Jurkat, Clone E6-1 (cell line): ENCODE data around the gene CARD10.
"Not testable (repeated sequence)": the region's sequence is repeated elsewhere in the genome, so short reads cannot be mapped to it uniquely, and the experiment has no call there.

ENCODE experiments used
- DNase-seq: peaks from one replicate; pipeline ENCODE4 v3.0.0-alpha.2; 2011; ENCODE audit warnings: low read depth, low spot score
- H3K4me3 ChIP-seq: 2 replicates; pipeline ENCODE4 v1.5.1; 2011; ENCODE audit warnings: mild to moderate bottlenecking, low read length, control low read depth, moderate library complexity

Gene CARD10

DNA sequence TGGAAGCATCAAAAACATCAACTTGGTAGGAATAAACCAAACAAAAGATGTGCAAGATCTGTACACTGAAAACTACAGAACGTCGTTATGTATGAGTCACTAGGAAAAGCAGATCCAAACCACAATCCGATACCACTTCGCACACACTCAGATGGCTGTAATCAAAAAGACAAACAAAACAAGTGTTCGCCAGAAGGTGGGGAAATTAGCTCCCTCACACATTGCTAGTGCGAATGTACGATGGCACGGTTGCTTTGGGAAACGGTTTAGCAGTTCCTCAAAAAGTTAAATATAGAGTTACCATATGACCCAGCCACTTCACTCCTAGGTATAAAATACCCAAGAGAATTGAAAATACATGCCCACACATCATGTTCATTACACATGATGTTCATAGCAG, 14.8 kb upstream of the CARD10 start:
- no peak overlapping the region for H3K4me3 ChIP-seq
- DNase-seq, result no peak

GRCh38 chr22:37529652-37530345, 10.6 kb upstream of the CARD10 start:
- peak; percentile 41 for DNase-seq
- no peak overlapping the region for H3K4me3 ChIP-seq

GRCh38 chr22:37527952-37528351, 8.7 kb upstream of the CARD10 start:
- not testable (repeated sequence) for DNase-seq

GRCh38 chr22:37527081-37527752, 8.0 kb upstream of the CARD10 start:
- not testable (repeated sequence) for H3K4me3 ChIP-seq, DNase-seq

More at GRCh38 chr22:37527952-37528351, 8.7 kb upstream of the CARD10 start:
- not testable (repeated sequence) for H3K4me3 ChIP-seq

DNA sequence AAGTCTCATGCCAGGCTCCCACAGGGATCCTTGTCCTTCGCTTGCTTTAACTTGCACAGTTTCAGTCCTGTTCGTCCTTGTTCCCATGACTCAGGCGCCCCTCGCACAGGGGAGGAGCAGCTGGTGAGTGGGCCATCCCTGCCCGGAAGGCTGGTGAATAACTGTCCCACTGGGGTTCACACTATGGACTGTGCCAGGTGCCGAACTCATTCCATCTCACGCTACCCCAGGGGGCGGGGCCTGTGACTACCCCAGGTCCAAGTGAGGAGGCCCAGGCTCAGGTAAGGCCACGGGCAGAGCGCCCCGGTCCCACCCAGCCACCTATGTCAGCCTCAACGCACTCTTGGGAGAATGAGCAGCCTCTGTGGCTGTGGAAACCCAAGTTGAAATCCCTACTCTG, 7.2 kb upstream of the CARD10 start:
- no peak overlapping the region for H3K4me3 ChIP-seq
- no peak for DNase-seq

GRCh38 chr22:37525746-37526350, 6.6 kb upstream of the CARD10 start:
- H3K4me3 ChIP-seq, result no peak overlapping the region
- no peak for DNase-seq

- H3K4me3 ChIP-seq, result no peak overlapping the region
- no peak for DNase-seq
These were observed 6.0 kb upstream of the CARD10 start for GRCh38 chr22:37525073-37525745.

- DNase-seq, result no peak
- H3K4me3 ChIP-seq, result no peak overlapping the region
These were observed 3.3 kb upstream of the CARD10 start for GRCh38 chr22:37522482-37522881.

- no peak for DNase-seq
These were observed 2.1 kb upstream of the CARD10 start for GRCh38 chr22:37521236-37521739.

GRCh38 chr22:37520776-37521191, 1.6 kb upstream of the CARD10 start:
- no peak for DNase-seq
- no peak overlapping the region for H3K4me3 ChIP-seq

More at GRCh38 chr22:37521236-37521739, 2.1 kb upstream of the CARD10 start:
- no peak overlapping the region for H3K4me3 ChIP-seq

DNA sequence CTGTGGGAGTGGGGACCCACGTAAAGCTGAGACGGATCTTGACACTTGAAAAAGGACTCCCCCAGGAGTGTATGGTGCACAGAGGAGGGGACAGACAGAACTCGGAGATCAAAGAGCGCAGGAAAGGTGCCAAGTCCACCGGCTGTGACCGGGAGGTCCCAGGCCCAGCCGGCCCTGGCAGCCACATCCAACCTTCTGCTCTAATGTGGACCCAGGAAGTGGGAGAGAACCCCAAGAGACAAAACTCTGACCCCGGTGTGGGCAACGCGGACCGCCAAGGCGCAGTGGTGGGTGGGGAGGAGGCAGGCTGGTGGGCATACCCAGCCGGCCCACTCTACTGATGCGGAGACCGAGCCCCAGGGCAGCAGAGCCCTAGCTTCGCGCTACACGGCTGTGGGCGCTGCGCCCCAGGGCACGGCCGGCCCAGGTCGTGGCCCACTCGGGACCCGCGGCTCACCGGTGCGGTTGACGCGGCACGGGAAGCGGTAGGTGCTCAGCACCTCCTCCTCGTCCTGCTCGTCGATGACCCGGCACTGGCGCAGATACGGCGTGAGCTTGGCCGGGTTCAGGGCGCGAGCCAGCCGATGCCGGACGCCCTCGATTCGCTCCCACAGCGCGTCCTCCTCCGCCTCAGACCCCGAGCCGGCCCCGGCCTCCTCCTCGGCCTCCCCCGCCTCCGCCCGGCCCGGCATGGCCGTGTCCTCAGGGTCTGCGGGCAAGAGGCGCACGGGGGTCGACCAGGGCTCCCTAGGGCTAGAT, 527 bp downstream of the CARD10 start:
- no peak for DNase-seq
- no peak overlapping the region for H3K4me3 ChIP-seq

DNA sequence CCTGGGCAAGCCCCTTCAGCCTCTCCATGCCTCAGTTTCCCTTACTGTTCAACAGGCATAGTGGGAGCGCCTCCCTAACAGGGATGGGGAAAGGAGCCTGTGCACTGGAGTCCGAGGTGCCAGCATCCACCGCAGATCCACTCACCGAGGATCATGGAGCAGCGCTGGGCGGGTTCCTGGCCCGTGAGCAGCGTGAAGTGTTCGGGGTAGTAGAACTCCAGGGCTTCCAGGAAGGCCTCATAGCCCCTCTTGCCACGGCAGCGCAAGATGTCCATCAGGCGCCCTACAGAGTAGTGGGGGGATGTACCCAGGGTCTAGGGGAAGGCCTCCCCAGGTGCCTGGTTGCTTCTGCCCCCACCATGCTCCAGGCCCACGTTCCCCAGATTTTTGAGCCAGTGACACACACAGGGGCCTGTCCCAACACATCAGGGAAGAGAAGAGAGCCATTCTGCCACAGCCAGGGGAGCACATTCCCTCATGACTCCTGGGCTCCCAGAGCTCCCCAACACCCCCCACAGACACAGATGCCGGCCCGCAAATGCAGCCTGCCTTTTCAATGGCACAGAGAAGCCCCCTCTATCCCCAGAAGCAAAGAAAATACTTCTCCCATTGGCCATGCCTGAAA, 1.3 kb downstream of the CARD10 start:
- H3K4me3 ChIP-seq, result no peak overlapping the region
- DNase-seq, result no peak

DNA sequence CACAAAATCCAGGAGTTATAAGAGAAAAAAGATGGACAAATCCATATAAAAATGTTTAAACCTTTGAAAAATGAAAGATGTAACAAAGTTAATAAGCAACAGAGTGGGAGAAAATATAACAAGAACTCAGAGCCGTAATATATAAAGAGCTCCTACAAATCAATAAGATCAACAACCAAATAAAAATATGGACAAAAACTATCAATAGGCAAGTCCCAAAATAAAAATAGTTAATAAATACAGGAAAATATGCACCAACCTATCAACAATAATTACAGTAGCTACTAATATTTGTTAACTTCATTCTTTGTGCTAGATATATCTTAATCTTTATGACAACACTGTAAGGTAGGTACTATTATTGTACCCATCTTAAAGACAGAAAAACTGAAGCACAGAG, 2.8 kb downstream of the CARD10 start:
- no peak for DNase-seq
- no peak overlapping the region for H3K4me3 ChIP-seq

DNA sequence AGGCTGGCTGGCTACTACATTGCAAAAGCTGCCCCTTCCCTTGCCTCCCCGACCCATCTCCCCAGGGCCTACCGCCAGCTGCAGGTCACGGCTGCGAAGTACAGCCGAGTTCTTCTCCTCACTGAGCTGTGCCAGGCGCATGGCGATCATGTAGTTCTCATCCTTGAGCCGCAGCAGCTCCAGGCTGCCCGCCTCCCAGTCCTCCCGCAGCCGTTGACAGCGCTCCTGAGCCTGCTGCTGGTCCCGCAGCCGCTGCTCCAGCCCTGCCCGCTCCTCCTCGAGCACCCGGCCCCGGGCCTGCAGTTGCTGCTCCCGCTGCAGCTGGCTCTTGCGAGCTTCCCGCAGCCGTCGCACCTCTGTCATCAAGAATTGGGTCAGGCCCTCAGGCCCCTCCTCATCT, 3.3 kb downstream of the CARD10 start:
- no peak overlapping the region for H3K4me3 ChIP-seq
- DNase-seq, result no peak

DNA sequence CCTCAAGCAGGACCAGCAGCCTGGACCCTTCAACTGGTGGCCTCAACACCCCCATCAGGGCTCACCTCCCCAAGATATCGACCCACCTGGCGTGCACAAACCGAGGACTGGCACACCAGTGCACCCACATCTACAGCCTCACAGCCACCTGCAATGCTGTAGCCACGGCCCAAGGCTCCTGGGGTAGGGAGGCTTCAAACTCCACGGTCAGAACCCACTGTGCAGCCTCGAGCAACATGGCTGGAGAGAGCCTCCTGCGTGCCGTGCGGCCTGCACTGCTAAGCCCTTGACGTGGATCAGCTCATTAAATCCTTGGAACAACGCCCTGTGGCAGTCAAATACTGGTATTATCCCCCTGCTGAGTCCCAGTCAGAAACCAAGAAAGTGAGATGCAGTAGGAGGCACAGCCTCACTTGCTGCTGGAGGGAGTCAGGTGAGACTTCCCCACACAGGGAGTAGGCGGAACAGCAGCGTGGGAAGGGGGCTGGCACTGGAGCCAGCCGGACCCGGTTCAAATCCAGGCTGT, 4.6 kb downstream of the CARD10 start:
- no peak for DNase-seq
- H3K4me3 ChIP-seq, result no peak overlapping the region

DNA sequence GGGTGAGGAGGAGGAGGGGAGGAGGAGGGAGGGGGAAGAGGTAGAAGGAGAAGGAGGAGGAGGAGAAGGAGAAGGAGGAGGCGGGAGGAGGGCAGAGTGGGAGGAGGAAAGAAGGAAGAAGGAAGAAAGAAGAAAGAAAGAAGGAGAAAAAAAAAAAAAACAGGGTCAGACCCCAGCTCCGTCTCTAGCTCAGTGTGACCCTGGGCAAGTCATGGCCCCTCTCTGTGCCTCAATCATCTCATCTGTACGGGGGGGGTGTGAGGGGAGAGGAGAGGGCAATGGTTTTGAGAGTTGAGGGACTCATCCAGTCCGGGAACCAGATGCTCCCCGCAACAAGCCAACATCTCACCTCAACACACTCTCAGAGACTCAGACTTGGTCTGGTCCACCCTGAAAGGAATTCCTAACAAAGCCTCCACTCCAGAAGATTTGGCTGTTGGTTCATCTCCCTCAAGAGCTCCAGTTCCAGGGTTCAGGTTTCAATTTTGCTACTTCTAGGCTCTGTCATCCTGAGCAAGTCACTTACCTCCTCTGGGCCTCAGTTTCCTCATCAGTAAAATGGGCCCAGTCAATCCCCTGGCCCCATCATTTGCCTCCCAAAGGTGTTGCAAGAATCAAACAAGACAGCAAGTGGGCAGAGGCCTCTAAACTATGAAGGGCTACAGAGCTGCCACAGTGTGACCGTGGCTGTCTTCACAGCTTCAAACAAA, 7.7 kb downstream of the CARD10 start:
- H3K4me3 ChIP-seq, result no peak overlapping the region
- DNase-seq, result no peak

DNA sequence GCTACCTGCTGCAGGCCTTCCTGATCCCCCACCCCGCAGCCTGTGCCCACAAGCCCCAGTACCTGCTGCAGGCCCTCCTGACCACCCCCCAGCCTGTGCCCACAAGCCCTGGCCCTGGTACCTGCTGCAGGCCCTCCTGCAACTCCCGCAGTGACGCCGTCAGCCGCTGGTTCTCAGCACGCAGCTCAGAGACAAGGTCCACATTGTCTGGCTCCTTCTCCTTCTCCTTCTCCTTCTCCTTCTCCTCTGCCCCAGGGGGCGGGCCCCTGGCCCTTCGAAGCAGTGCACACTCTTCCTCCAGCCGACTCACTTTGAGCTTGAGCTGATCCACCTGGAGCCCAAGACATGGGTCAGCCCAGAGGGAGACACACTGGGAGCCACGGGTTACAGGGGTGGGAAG, 9.1 kb downstream of the CARD10 start:
- DNase-seq, result no peak
- no peak overlapping the region for H3K4me3 ChIP-seq
